C4-2B (cell line): ENCODE data around the gene CSPG4.

ENCODE experiments used
- H3K27ac ChIP-seq: fragments of 450-650 bp; 2 replicates; pipeline ENCODE4 v1.5.1; 2017
- CTCF ChIP-seq: fragments of 450-650 bp; conservative IDR thresholded peaks from 2 replicates; pipeline ENCODE4 v1.5.1; 2017; ENCODE audit warnings: mild to moderate bottlenecking
- ZFX ChIP-seq: fragments of 450-650 bp; IDR thresholded peaks from 2 replicates; pipeline ENCODE4 v1.6.1; 2017

Gene CSPG4

GRCh38 chr15:75647370-75648155, 65.1 kb downstream of the CSPG4 start, which contains the start of gene SNX33:
TSS of gene SNX33 (plus strand) at chr15:75647912. CDS start at chr15:75649103, 1,191 bp downstream.
- peak within 1 kb of the TSS; percentile 89 for H3K27ac ChIP-seq
- TF ChIP-seq CTCF (no peak; the same call in 1 of the 2 replicates), ZFX (0 out of 2 replicates have a peak, but pooled peaks have one; percentile 5)

- TF ChIP-seq CTCF (no peak), ZFX (no peak)
- H3K27ac ChIP-seq, result peak overlapping the region; percentile 89
Observed at GRCh38 chr15:75646944-75647364, 65.7 kb downstream of the CSPG4 start.

GRCh38 chr15:75646112-75646943, 66.3 kb downstream of the CSPG4 start:
- TF ChIP-seq CTCF (no peak), ZFX (no peak)
- H3K27ac ChIP-seq, result peak overlapping the region; percentile 89

GRCh38 chr15:75644376-75644775, 68.3 kb downstream of the CSPG4 start:
- TF ChIP-seq ZFX, result no peak
- TF ChIP-seq CTCF, result no peak

GRCh38 chr15:75641603-75642002, 71.0 kb downstream of the CSPG4 start:
- H3K27ac ChIP-seq, result peak overlapping the region; percentile 12; the same call in 1 of the 2 replicates
- TF ChIP-seq CTCF (no peak), ZFX (no peak)

More at GRCh38 chr15:75644376-75644775, 68.3 kb downstream of the CSPG4 start:
- no peak overlapping the region for H3K27ac ChIP-seq

GRCh38 chr15:75641179-75641503, 71.5 kb downstream of the CSPG4 start:
- TF ChIP-seq CTCF (0 out of 2 replicates have a peak, but pooled peaks have one; percentile 7), ZFX (no peak)
- peak overlapping the region; percentile 99 for H3K27ac ChIP-seq
